ENCODE results near the gene KRTAP8-1. TPM values are rescaled to one million over a fixed set of nuclear protein-coding genes. Genes with fewer than 3 reads are reported as not detected.

The KRTAP8-1 gene
- total RNA-seq, 2 experiments from 2014 or later = not detected

- TF ChIP-seq CTCF (IDR thresholded peaks at IDR 0.05) = peak; percentile 88
- ATAC-seq = peak; percentile 55
- intact Hi-C loops (cut with micrococcal nuclease) = loop anchor here (1.0 kb wide), 1 partner anchor 255 kb away; no protein-coding TSS in a partner anchor
These were observed 18.2 kb upstream of the KRTAP8-1 start for GRCh38 chr21:30831194-30831765.

GRCh38 chr21:30829659-30830058, 16.6 kb upstream of the KRTAP8-1 start, which contains the start of gene KRTAP7-1:
Gene KRTAP7-1, minus strand, starts transcription at chr21:30829759. Its CDS starts 61 bp downstream, at chr21:30829698.
- ChIA-PET CTCF (no interaction called here), POLR2A (no interaction called here)
- Mint-ChIP-seq H3K9me3 (no peaks in the 10 kb centered on the region), H3K4me1 (ENCODE audit: low read depth) (no peaks in the 10 kb centered on the region), H3K27me3 (peaks cover 12% of the 10 kb centered on the region), H3K27ac (no peak within 1 kb of the TSS), H3K36me3 (ENCODE audit: low read depth) (no peaks in the 10 kb centered on the region), H3K4me3 (no peak within 1 kb of the TSS)
- no peak for TF ChIP-seq CTCF (IDR thresholded peaks at IDR 0.05)
- DNase-seq (no peak), ATAC-seq (no peak)
- intact Hi-C loops (cut with micrococcal nuclease) = no loop called here

More at GRCh38 chr21:30831194-30831765, 18.2 kb upstream of the KRTAP8-1 start:
- Mint-ChIP-seq H3K4me3 (no peak overlapping the region), H3K9me3 (no peaks in the 10 kb centered on the region), H3K27ac (no peak overlapping the region), H3K4me1 (ENCODE audit: low read depth) (no peaks in the 10 kb centered on the region), H3K36me3 (ENCODE audit: low read depth) (no peaks in the 10 kb centered on the region), H3K27me3 (peaks cover 10% of the 10 kb centered on the region)
- DNase-seq = peak; percentile 65
- ChIA-PET CTCF (interaction anchor here (0.7 to 1.8 kb wide), 16 partner anchors 8 to 325 kb away, joined by 3 to 8 read pairs (median 4); no protein-coding TSS in a partner anchor), POLR2A (no interaction called here)

- DNase-seq (no peak), ATAC-seq (no peak)
- POLR2A ChIA-PET = no interaction called here
- Mint-ChIP-seq H3K36me3 (ENCODE audit: low read depth) (no peaks in the 10 kb centered on the region), H3K9me3 (no peaks in the 10 kb centered on the region), H3K4me3 (no peak overlapping the region), H3K27ac (no peak overlapping the region), H3K4me1 (ENCODE audit: low read depth) (no peaks in the 10 kb centered on the region), H3K27me3 (peaks cover 13% of the 10 kb centered on the region)
- CTCF ChIA-PET = no interaction called here
- no peak for TF ChIP-seq CTCF (IDR thresholded peaks at IDR 0.05)
- intact Hi-C loops (cut with micrococcal nuclease) = no loop called here
These were observed 6.0 kb upstream of the KRTAP8-1 start for GRCh38 chr21:30818837-30819610.

GRCh38 chr21:30800605-30801004, 12.5 kb downstream of the KRTAP8-1 start:
- Mint-ChIP-seq H3K27ac (no peak overlapping the region), H3K4me1 (ENCODE audit: low read depth) (no peaks in the 10 kb centered on the region), H3K4me3 (no peak overlapping the region), H3K36me3 (ENCODE audit: low read depth) (no peaks in the 10 kb centered on the region), H3K27me3 (peaks cover 9% of the 10 kb centered on the region), H3K9me3 (no peaks in the 10 kb centered on the region)
- CTCF ChIA-PET = no interaction called here
- no peak for TF ChIP-seq CTCF (IDR thresholded peaks at IDR 0.05)
- intact Hi-C loops (cut with micrococcal nuclease) = no loop called here
- DNase-seq (no peak), ATAC-seq (no peak)
- POLR2A ChIA-PET = interaction anchor here (1.0 kb wide), 1 partner anchor 57 kb away, joined by 3 read pairs; no protein-coding TSS in a partner anchor

Measured in activated CD8-positive, alpha-beta T cell treated with anti-CD3 and anti-CD28 coated beads for 36 hours (primary cell).